Prostate gland (tissue), 2 donors: ENCODE data around the gene DAPK1. TPM values are rescaled to one million over a fixed set of nuclear protein-coding genes. Genes with fewer than 3 reads are reported as not detected.

Source experiments
- DNase-seq: peaks from one replicate; pipeline ENCODE4 v3.0.0-alpha.2; 2019; ENCODE audit warnings: low spot score
- H3K27ac ChIP-seq, 2 donors: fragments of 200-600 bp; sonication (generic); 2 replicates each; pipeline ENCODE4 v1.5.1; 2017 to 2019
- H3K27me3 ChIP-seq: fragments of 200-600 bp; sonication (generic); replicated peaks from 2 replicates; pipeline ENCODE4 v1.5.1; 2019; ENCODE audit not compliant: insufficient read depth
- H3K36me3 ChIP-seq, 2 donors: fragments of 200-600 bp; sonication (generic); 1 replicate in 1 of 2; 2 replicates in 1 of 2; pipeline versions ENCODE4 v1.5.1 to v1.8.1; 2017 to 2019
- H3K4me1 ChIP-seq: fragments of 200-600 bp; sonication (generic); replicated peaks from 2 replicates; pipeline ENCODE4 v1.5.1; 2019
- H3K4me3 ChIP-seq, 2 donors: fragments of 200-600 bp; sonication (generic); 2 replicates each; pipeline ENCODE4 v1.5.1; 2017 to 2019
- H3K9me3 ChIP-seq: fragments of 200-600 bp; sonication (generic); 2 replicates; pipeline ENCODE4 v1.5.1; 2017
- CTCF ChIP-seq, 4 experiments: fragments of 200-600 bp in 2 of 4; fragments of 450-650 bp in 2 of 4; sonication (generic) in 2 of 4; IDR thresholded peaks; 1 replicate in 3 of 4; 2 replicates in 1 of 4; pipeline ENCODE4 v1.5.1; 2016 to 2019; ENCODE audit warnings: antibody characterized with exemption in 4 of 4, mild to moderate bottlenecking in 2 of 4, moderate library complexity in 2 of 4
- POLR2A ChIP-seq: fragments of 450-650 bp; IDR thresholded peaks from one replicate; pipeline ENCODE4 v1.6.1; 2016; ENCODE audit warnings: antibody characterized with exemption, mild to moderate bottlenecking
- POLR2AphosphoS5 ChIP-seq: sonication (generic); formaldehyde crosslinking; IDR thresholded peaks from one replicate; pipeline ENCODE4 v1.6.1; 2017; ENCODE audit warnings: antibody characterized with exemption
- WGBS: methylation state at CpG from one replicate; pipeline ENCODE4 v1.1.5; 2018; 5-methylcytosine and 5-hydroxymethylcytosine counted together
- intact Hi-C: fragments of 100-400 bp; cut with DNase I; formaldehyde crosslinking; loops from one replicate; pipeline ENCODE4 v1.14.2; 2022
- total RNA-seq, 2 donors: library from RNA; depleted of rRNA; stranded (reverse); fragments of >200 nt; gene quantifications; one replicate each; pipeline ENCODE4 v1.1.0, GENCODE V29; 2016

The DAPK1 gene
- total RNA-seq, 2 donors from 2014 or later = 13.9 to 39.1 TPM

DNA sequence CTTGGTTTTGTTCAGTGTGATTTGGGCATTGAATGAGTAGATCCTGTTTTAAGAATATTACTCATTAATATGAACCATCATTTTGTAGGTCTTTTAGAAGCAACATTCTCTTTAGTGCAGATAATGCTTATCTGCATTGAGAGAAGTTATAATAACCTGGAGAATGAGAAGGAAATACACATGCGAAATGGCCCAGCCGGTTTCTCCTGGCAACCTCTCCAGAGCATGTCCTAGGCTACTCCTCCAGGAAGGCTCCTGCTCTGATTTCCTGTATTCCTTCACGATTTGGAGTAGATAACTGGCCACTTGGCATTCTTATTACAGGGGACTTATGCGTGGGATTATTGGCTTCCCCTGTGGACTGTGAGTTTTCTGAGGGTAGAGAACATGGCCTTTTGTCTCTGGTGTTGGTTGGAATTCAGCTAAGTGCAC lies 12.6 kb downstream of the DAPK1 start:
- Histone ChIP-seq H3K4me1 (no peaks in the 10 kb centered on the region), H3K36me3 (no peaks in the 10 kb centered on the region), H3K4me3 (no peak overlapping the region), H3K27ac (no peak overlapping the region), H3K27me3 (no peaks in the 10 kb centered on the region), H3K9me3 (no peaks in the 10 kb centered on the region)
- no peak for TF ChIP-seq CTCF (IDR thresholded peaks at IDR 0.05)
- TF ChIP-seq POLR2AphosphoS5 = no peak
- no peak for TF ChIP-seq POLR2A
- no peak for DNase-seq
- intact Hi-C loops = no loop called here
- WGBS = 91% methylated on average over 4 of the region's 4 CpGs

- 77% methylated on average over 4 of the region's 4 CpGs for WGBS
- intact Hi-C loops = no loop called here
Measured at GRCh38 chr9:87512311-87512710, 14.6 kb downstream of the DAPK1 start.

DNA sequence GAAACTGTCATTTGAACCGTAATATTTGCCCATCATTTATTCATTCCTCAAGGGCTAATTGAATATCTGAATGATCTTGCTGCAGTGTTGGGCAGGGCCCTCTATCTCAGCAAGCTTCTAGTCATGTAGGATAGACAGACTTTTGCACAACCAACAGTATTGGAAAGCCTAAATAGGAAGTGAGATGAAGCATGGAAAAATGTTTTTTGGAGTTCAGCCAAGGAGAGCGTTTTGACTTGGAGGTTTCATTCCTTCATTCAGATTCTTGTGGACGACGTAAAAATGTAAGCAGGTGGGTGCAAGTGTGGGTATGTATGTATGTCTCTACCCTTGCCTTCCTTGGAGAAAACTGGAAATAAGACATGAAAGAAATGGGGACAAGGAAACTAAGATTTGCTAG lies 15.5 kb downstream of the DAPK1 start:
- Histone ChIP-seq H3K4me1 (no peaks in the 10 kb centered on the region), H3K36me3 (no peaks in the 10 kb centered on the region), H3K27me3 (no peaks in the 10 kb centered on the region), H3K4me3 (no peak overlapping the region), H3K27ac (no peak overlapping the region), H3K9me3 (no peaks in the 10 kb centered on the region)
- intact Hi-C loops = no loop called here
- TF ChIP-seq POLR2AphosphoS5 (no peak), CTCF (IDR thresholded peaks at IDR 0.05) (no peak), POLR2A (no peak)
- 65% methylated on average over 4 of the region's 4 CpGs for WGBS
- no peak for DNase-seq

More at GRCh38 chr9:87512311-87512710, 14.6 kb downstream of the DAPK1 start:
- H3K4me1 ChIP-seq = no peaks in the 10 kb centered on the region
- no peaks in the 10 kb centered on the region for H3K27me3 ChIP-seq
- no peak overlapping the region for H3K27ac ChIP-seq
- no peaks in the 10 kb centered on the region for H3K9me3 ChIP-seq
- DNase-seq = no peak
- H3K36me3 ChIP-seq = no peaks in the 10 kb centered on the region
- no peak overlapping the region for H3K4me3 ChIP-seq
- TF ChIP-seq POLR2AphosphoS5 (no peak), CTCF (IDR thresholded peaks at IDR 0.05) (no peak), POLR2A (no peak)

DNA sequence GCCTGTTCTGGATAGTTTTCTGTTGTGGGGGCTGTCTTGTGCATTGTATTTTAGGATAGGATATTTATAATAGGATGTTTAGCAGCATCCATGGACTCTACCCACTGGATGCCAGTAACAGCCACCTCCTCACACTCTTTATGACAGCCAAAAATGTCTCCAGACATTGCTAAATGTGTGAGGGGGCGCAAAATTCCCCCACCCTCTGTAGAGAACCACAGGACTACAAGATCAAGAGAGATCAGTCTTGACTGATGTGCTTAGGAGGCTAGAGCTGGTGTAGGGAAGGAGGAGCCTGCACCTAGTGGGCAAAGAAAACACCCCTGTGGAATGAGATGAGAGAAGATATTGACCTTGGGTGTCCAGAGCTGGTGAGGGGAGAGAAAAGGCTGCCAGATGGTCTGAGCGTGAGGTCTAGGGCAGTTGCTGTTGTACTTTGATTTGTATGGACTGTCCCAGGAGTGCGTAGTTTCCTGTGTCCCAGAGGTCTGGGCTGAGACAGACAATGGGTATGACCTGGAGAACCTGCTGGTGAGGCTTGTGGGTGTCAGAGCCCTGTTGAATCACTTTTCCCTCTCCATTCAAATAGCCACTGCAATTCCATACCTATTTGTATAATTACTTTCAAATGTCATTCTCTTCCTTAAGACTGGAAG lies 16.3 kb downstream of the DAPK1 start:
- no peaks in the 10 kb centered on the region for H3K4me1 ChIP-seq
- H3K36me3 ChIP-seq = no peaks in the 10 kb centered on the region
- H3K27ac ChIP-seq = no peak overlapping the region

More for the DNA sequence above, 16.3 kb downstream of the DAPK1 start:
- no peak for TF ChIP-seq POLR2AphosphoS5
- no peak for TF ChIP-seq POLR2A
- TF ChIP-seq CTCF (IDR thresholded peaks at IDR 0.05) = no peak
- DNase-seq = no peak
- Histone ChIP-seq H3K27me3 (no peaks in the 10 kb centered on the region), H3K4me3 (no peak overlapping the region), H3K9me3 (no peaks in the 10 kb centered on the region)
- intact Hi-C loops = no loop called here
- WGBS = 93% methylated on average over 3 of the region's 3 CpGs
